ENCODE data around the gene KDM6A. TPM values are rescaled to one million over a fixed set of nuclear protein-coding genes. Genes with fewer than 3 reads are reported as not detected.

The KDM6A gene
- total and polyA plus RNA-seq, 9 of the 15 experiments (the other 6 are each of a cell fraction or from before 2014, with no cell fraction given) = 8.4 to 34.3 (median 22.9) TPM

GRCh38 chrX:45126158-45126557 lies 253.2 kb downstream of the KDM6A start:
- POLR2A ChIA-PET = no interaction called here
- H3K27me3 ChIP-seq (ENCODE audit: control insufficient read depth in 2 of 2, insufficient read depth in 2 of 2, low read length in 2 of 2) = no peaks in the 10 kb centered on the region; a peak in 1 of 5 replicates
- FAIRE-seq (no peak), DNase-seq (ENCODE audit: extremely low read depth in 1 of 4, low spot score in 3 of 4) (no peak), ATAC-seq (no peak)
- no peak overlapping the region for H3K27ac ChIP-seq (ENCODE audit: extremely low read depth, low read depth, low read length)
- no TSS peak for BruUV-seq (replicated peaks)
- H3K9me3 ChIP-seq (replicated peaks; ENCODE audit: control insufficient read depth, insufficient read depth, low read depth, low read length) = no peaks in the 10 kb centered on the region; the same call in 1 of the 2 replicates
- H3K4me3 ChIP-seq = no peak overlapping the region
- CTCF ChIA-PET (ENCODE audit: low intra/inter-chr PET ratio) = interaction anchor here (0.6 kb wide), 1 partner anchor 617 kb away, joined by 3 read pairs; no protein-coding TSS in a partner anchor
- H3K36me3 ChIP-seq (ENCODE audit: control insufficient read depth, insufficient read depth, low read length) = no peaks in the 10 kb centered on the region
- no peaks in the 10 kb centered on the region for H3K79me2 ChIP-seq (ENCODE audit: control insufficient read depth, insufficient read depth, low read length)
- H3K9me1 ChIP-seq (ENCODE audit: control insufficient read depth, insufficient read depth, low read length) = no peaks in the 10 kb centered on the region
- H3K9ac ChIP-seq (ENCODE audit: insufficient read depth in 1 of 2, low read depth in 2 of 2, low read length in 2 of 2) = no peak overlapping the region
- no peaks in the 10 kb centered on the region for H4K20me1 ChIP-seq (replicated peaks; ENCODE audit: control insufficient read depth, insufficient read depth, low read length)
- TF ChIP-seq SPI1 (IDR thresholded peaks at IDR 0.05; ENCODE audit: borderline replicate concordance, low read depth, low read length) (peak; percentile 96), SRSF3 (IDR thresholded peaks at IDR 0.05; ENCODE audit: insufficient read depth, low read length) (no peak)
- H2AFZ ChIP-seq (ENCODE audit: low read depth, low read length) = no peak overlapping the region
- in situ Hi-C loops (cut with MboI) = no loop called here
- no peaks in the 10 kb centered on the region for H3K4me1 ChIP-seq (replicated peaks in 1 of 2; ENCODE audit: control insufficient read depth in 2 of 2, insufficient read depth in 2 of 2, low read length in 2 of 2)
- 30% methylated on average over 1 of the region's 1 CpG for WGBS (ENCODE audit: insufficient coverage, low coverage, missing lambda C conversion rate)
- intact Hi-C loops (cut with micrococcal nuclease) = no loop called here
- no peak overlapping the region for H3K4me2 ChIP-seq (ENCODE audit: insufficient read depth, low read length)

- H3K27ac ChIP-seq (ENCODE audit: extremely low read depth, low read depth, low read length) = no peak overlapping the region
- no peaks in the 10 kb centered on the region for H4K20me1 ChIP-seq (replicated peaks; ENCODE audit: control insufficient read depth, insufficient read depth, low read length)
- no peaks in the 10 kb centered on the region for H3K9me1 ChIP-seq (ENCODE audit: control insufficient read depth, insufficient read depth, low read length)
- H3K9me3 ChIP-seq (replicated peaks; ENCODE audit: control insufficient read depth, insufficient read depth, low read depth, low read length) = no peaks in the 10 kb centered on the region; the same call in 1 of the 2 replicates
- no peak for TF ChIP-seq TAF1 (IDR thresholded peaks at IDR 0.05; ENCODE audit: control insufficient read depth, extremely low read depth, insufficient read depth, low read length, severe bottlenecking)
- no peak for TF ChIP-seq CREM (IDR thresholded peaks at IDR 0.05; ENCODE audit: low read depth)
- TF ChIP-seq ZNF316 (IDR thresholded peaks at IDR 0.05) = peak; percentile 38; the same call in 1 of the 2 replicates
- FAIRE-seq = no peak
- H3K27me3 ChIP-seq (ENCODE audit: control insufficient read depth in 2 of 2, insufficient read depth in 2 of 2, low read length in 2 of 2) = no peaks in the 10 kb centered on the region
- H3K4me1 ChIP-seq (replicated peaks in 1 of 2; ENCODE audit: control insufficient read depth in 2 of 2, insufficient read depth in 2 of 2, low read length in 2 of 2) = no peaks in the 10 kb centered on the region
- no peak overlapping the region for H3K4me2 ChIP-seq (ENCODE audit: insufficient read depth, low read length)
- CTCF ChIA-PET (ENCODE audit: low intra/inter-chr PET ratio) = no interaction called here
- H3K36me3 ChIP-seq (ENCODE audit: control insufficient read depth, insufficient read depth, low read length) = no peaks in the 10 kb centered on the region
- WGBS (ENCODE audit: insufficient coverage, low coverage, missing lambda C conversion rate) = 22% methylated on average over 4 of the region's 4 CpGs
- no peaks in the 10 kb centered on the region for H3K79me2 ChIP-seq (ENCODE audit: control insufficient read depth, insufficient read depth, low read length)
- no TSS peak for BruUV-seq (replicated peaks)
- ATAC-seq = no peak
- H3K4me3 ChIP-seq = no peak overlapping the region
- no peak overlapping the region for H3K9ac ChIP-seq (ENCODE audit: insufficient read depth in 1 of 2, low read depth in 2 of 2, low read length in 2 of 2)
- POLR2A ChIA-PET = interaction anchor here (0.7 kb wide), 1 partner anchor 11 kb away, joined by 3 read pairs; no protein-coding TSS in a partner anchor
- no peak for DNase-seq (ENCODE audit: extremely low read depth in 1 of 4, low spot score in 3 of 4)
- intact Hi-C loops (cut with micrococcal nuclease) (no loop called here), in situ Hi-C loops (cut with MboI) (no loop called here)
- H2AFZ ChIP-seq (ENCODE audit: low read depth, low read length) = no peak overlapping the region
Measured at GRCh38 chrX:45128896-45129454, 256.0 kb downstream of the KDM6A start.
